ENCODE results near the gene SHOC2.

SHOC2 gene

GRCh38 chr10:110887560-110887959 lies 31.8 kb upstream of the SHOC2 start:
- TF ChIP-seq, protein P1, sequence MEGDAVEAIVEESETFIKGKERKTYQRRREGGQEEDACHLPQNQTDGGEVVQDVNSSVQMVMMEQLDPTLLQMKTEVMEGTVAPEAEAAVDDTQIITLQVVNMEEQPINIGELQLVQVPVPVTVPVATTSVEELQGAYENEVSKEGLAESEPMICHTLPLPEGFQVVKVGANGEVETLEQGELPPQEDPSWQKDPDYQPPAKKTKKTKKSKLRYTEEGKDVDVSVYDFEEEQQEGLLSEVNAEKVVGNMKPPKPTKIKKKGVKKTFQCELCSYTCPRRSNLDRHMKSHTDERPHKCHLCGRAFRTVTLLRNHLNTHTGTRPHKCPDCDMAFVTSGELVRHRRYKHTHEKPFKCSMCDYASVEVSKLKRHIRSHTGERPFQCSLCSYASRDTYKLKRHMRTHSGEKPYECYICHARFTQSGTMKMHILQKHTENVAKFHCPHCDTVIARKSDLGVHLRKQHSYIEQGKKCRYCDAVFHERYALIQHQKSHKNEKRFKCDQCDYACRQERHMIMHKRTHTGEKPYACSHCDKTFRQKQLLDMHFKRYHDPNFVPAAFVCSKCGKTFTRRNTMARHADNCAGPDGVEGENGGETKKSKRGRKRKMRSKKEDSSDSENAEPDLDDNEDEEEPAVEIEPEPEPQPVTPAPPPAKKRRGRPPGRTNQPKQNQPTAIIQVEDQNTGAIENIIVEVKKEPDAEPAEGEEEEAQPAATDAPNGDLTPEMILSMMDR (IDR thresholded peaks at IDR 0.05; ENCODE audit: low read depth, low read length, missing control alignments), result no peak
- H3K4me3 ChIP-seq (ENCODE audit: low read depth, low read length), result no peak overlapping the region
- DNase-seq (ENCODE audit: low read depth), result no peak

- no peak for DNase-seq (ENCODE audit: low read depth)
- TF ChIP-seq, protein P1 (IDR thresholded peaks at IDR 0.05; ENCODE audit: low read depth, low read length, missing control alignments), result no peak
These were observed 26.7 kb upstream of the SHOC2 start for GRCh38 chr10:110892602-110893288.

GRCh38 chr10:110893559-110894179 lies 25.7 kb upstream of the SHOC2 start:
- H3K4me3 ChIP-seq (ENCODE audit: low read depth, low read length), result no peak overlapping the region
- TF ChIP-seq, protein P1 (IDR thresholded peaks at IDR 0.05; ENCODE audit: low read depth, low read length, missing control alignments), result peak; percentile 41
- no peak for DNase-seq (ENCODE audit: low read depth)

More at GRCh38 chr10:110892602-110893288, 26.7 kb upstream of the SHOC2 start:
- H3K4me3 ChIP-seq (ENCODE audit: low read depth, low read length), result no peak overlapping the region

GRCh38 chr10:110897184-110897583 lies 22.2 kb upstream of the SHOC2 start:
- no peak for DNase-seq (ENCODE audit: low read depth)
- no peak overlapping the region for H3K4me3 ChIP-seq (ENCODE audit: low read depth, low read length)

GRCh38 chr10:110898391-110898790 lies 21.0 kb upstream of the SHOC2 start:
- H3K4me3 ChIP-seq (ENCODE audit: low read depth, low read length), result no peak overlapping the region
- TF ChIP-seq, protein P1 (IDR thresholded peaks at IDR 0.05; ENCODE audit: low read depth, low read length, missing control alignments), result no peak
- no peak for DNase-seq (ENCODE audit: low read depth)

More at GRCh38 chr10:110897184-110897583, 22.2 kb upstream of the SHOC2 start:
- TF ChIP-seq, protein P1 (IDR thresholded peaks at IDR 0.05; ENCODE audit: low read depth, low read length, missing control alignments), result no peak

- TF ChIP-seq, protein P1 (IDR thresholded peaks at IDR 0.05; ENCODE audit: low read depth, low read length, missing control alignments), result no peak
- DNase-seq (ENCODE audit: low read depth), result no peak
- H3K4me3 ChIP-seq (ENCODE audit: low read depth, low read length), result no peak overlapping the region
These were observed 18.4 kb upstream of the SHOC2 start for GRCh38 chr10:110900983-110901382.
